HFFc6 (cell line): ENCODE data around the gene RHBDF1. TPM values are rescaled to one million over a fixed set of nuclear protein-coding genes. Genes with fewer than 3 reads are reported as not detected.

Source experiments
- DNase-seq: peaks from one replicate; pipeline ENCODE4 v3.0.0-alpha.2; 2018
- H3K27ac Mint-ChIP-seq: 2 replicates; pipeline ENCODE4 v1.8.0; 2020; ENCODE audit warnings: mild to moderate bottlenecking, mixed read lengths
- H3K27me3 Mint-ChIP-seq: 2 replicates; pipeline ENCODE4 v1.8.0; 2021; ENCODE audit warnings: mild to moderate bottlenecking, moderate library complexity, mixed read lengths; ENCODE audit not compliant: insufficient read depth
- H3K36me3 Mint-ChIP-seq: 2 replicates; pipeline ENCODE4 v1.8.0; 2021; ENCODE audit warnings: low read depth, mixed read lengths
- H3K4me1 Mint-ChIP-seq: 2 replicates; pipeline ENCODE4 v1.8.0; 2020; ENCODE audit warnings: low read depth, mixed read lengths
- H3K4me3 Mint-ChIP-seq: 2 replicates; pipeline ENCODE4 v1.8.0; 2020; ENCODE audit warnings: mild to moderate bottlenecking, moderate library complexity, mixed read lengths
- H3K9me3 Mint-ChIP-seq: 2 replicates; pipeline ENCODE4 v1.8.0; 2020; ENCODE audit warnings: mild to moderate bottlenecking, mixed read lengths
- CTCF ChIP-seq: fragments of 200-600 bp; sonication (generic); IDR thresholded peaks from 2 replicates; pipeline ENCODE4 v1.5.0; 2021; ENCODE audit warnings: antibody characterized with exemption, mild to moderate bottlenecking
- total RNA-seq, 6 experiments: library from RNA; stranded (reverse); fragmentation: NEBNext Ultra II Directional; extraction: Animal tissue kit (Norgen Biotek cat#: 25700); gene quantifications; 2 replicates in 1 of 6; 3 replicates in 5 of 6; pipeline ENCODE4 v1.2.3, GENCODE V29; 2021

RHBDF1 gene
- total RNA-seq, 6 experiments from 2014 or later: 54.9 to 65.8 (median 60.0) TPM

GRCh38 chr16:59440-60059, 12.9 kb downstream of the RHBDF1 start:
- peaks cover 20% of the 10 kb centered on the region for H3K36me3 Mint-ChIP-seq
- no peak for TF ChIP-seq CTCF
- H3K9me3 Mint-ChIP-seq: no peaks in the 10 kb centered on the region
- H3K4me3 Mint-ChIP-seq: no peak overlapping the region
- DNase-seq: no peak
- peaks cover 8% of the 10 kb centered on the region for H3K4me1 Mint-ChIP-seq
- no peak overlapping the region for H3K27ac Mint-ChIP-seq
- H3K27me3 Mint-ChIP-seq: peaks cover 2% of the 10 kb centered on the region

GRCh38 chr16:58491-59439, 13.7 kb downstream of the RHBDF1 start:
- H3K27me3 Mint-ChIP-seq: peaks cover 2% of the 10 kb centered on the region; the same call in 1 of the 2 replicates
- no peak overlapping the region for H3K27ac Mint-ChIP-seq
- DNase-seq: no peak
- peaks cover 20% of the 10 kb centered on the region for H3K36me3 Mint-ChIP-seq
- H3K4me1 Mint-ChIP-seq: peaks cover 8% of the 10 kb centered on the region
- TF ChIP-seq CTCF: no peak
- H3K4me3 Mint-ChIP-seq: no peak overlapping the region
- H3K9me3 Mint-ChIP-seq: no peaks in the 10 kb centered on the region

GRCh38 chr16:57711-58110, 14.7 kb downstream of the RHBDF1 start:
- Mint-ChIP-seq H3K27me3 (peaks cover 2% of the 10 kb centered on the region; the same call in 1 of the 2 replicates), H3K27ac (peak overlapping the region; percentile 30; the same call in 1 of the 2 replicates), H3K36me3 (peaks cover 23% of the 10 kb centered on the region), H3K9me3 (no peaks in the 10 kb centered on the region), H3K4me3 (no peak overlapping the region), H3K4me1 (peaks cover 12% of the 10 kb centered on the region)
- no peak for DNase-seq
- no peak for TF ChIP-seq CTCF

- no peak for TF ChIP-seq CTCF
- Mint-ChIP-seq H3K36me3 (peaks cover 26% of the 10 kb centered on the region), H3K9me3 (no peaks in the 10 kb centered on the region), H3K4me1 (peaks cover 17% of the 10 kb centered on the region), H3K4me3 (no peak overlapping the region; the same call in 1 of the 2 replicates), H3K27me3 (peaks cover 2% of the 10 kb centered on the region; the same call in 1 of the 2 replicates), H3K27ac (no peak overlapping the region)
- DNase-seq: no peak
Measured at GRCh38 chr16:56231-56927, 16.1 kb downstream of the RHBDF1 start.

- no peak for TF ChIP-seq CTCF
- Mint-ChIP-seq H3K4me3 (no peak overlapping the region), H3K4me1 (peaks cover 24% of the 10 kb centered on the region), H3K27ac (no peak overlapping the region), H3K27me3 (peaks cover 2% of the 10 kb centered on the region; the same call in 1 of the 2 replicates), H3K36me3 (peaks cover 30% of the 10 kb centered on the region), H3K9me3 (no peaks in the 10 kb centered on the region)
- no peak for DNase-seq
Measured at GRCh38 chr16:55571-56136, 16.8 kb downstream of the RHBDF1 start.
